Fibroblast of skin of right quadriceps (primary cell): ENCODE data around the gene KISS1R.
"Not testable (repeated sequence)": the region's sequence is repeated elsewhere in the genome, so short reads cannot be mapped to it uniquely, and the experiment has no call there.

Source experiments
- DNase-seq: peaks from one replicate; pipeline ENCODE4 v3.0.0-alpha.2; 2013

The KISS1R gene

GRCh38 chr19:882871-883497, 34.1 kb upstream of the KISS1R start:
- no peak for DNase-seq

- DNase-seq: no peak
Measured at GRCh38 chr19:883661-884211, 33.4 kb upstream of the KISS1R start.

GRCh38 chr19:884420-885211, 32.5 kb upstream of the KISS1R start:
- no peak for DNase-seq

- DNase-seq: no peak
Measured at GRCh38 chr19:885536-886224, 31.5 kb upstream of the KISS1R start.

GRCh38 chr19:887072-887471, 30.1 kb upstream of the KISS1R start:
- DNase-seq: peak; percentile 47

- DNase-seq: no peak
Measured at GRCh38 chr19:887599-887998, 29.5 kb upstream of the KISS1R start.

- DNase-seq: no peak
Measured at GRCh38 chr19:888581-889385, 28.4 kb upstream of the KISS1R start.

GRCh38 chr19:889662-890295, 27.4 kb upstream of the KISS1R start:
- DNase-seq: no peak

- DNase-seq: no peak
Measured at GRCh38 chr19:890831-891230, 26.3 kb upstream of the KISS1R start.

GRCh38 chr19:891421-892200, 25.5 kb upstream of the KISS1R start:
- DNase-seq: not testable (repeated sequence)

GRCh38 chr19:892243-892893, 24.8 kb upstream of the KISS1R start:
- DNase-seq: no peak

GRCh38 chr19:892894-893689, 24.0 kb upstream of the KISS1R start, which contains the start of the genes MED16 and RNU6-9:
Gene MED16 (minus strand): TSS chr19:893187. CDS start chr19:891131, 2,056 bp downstream.
Gene RNU6-9 (plus strand): TSS chr19:893484.
- peak; percentile 92 for DNase-seq

- DNase-seq: no peak
Measured at GRCh38 chr19:896434-896833, 20.7 kb upstream of the KISS1R start.

GRCh38 chr19:896999-897398, 20.1 kb upstream of the KISS1R start:
- no peak for DNase-seq

- DNase-seq: no peak
Measured at GRCh38 chr19:897442-898039, 19.6 kb upstream of the KISS1R start.

- no peak for DNase-seq
Measured at GRCh38 chr19:898663-899062, 18.5 kb upstream of the KISS1R start.

GRCh38 chr19:899336-900042, 17.6 kb upstream of the KISS1R start:
- DNase-seq: no peak

- no peak for DNase-seq
Measured at GRCh38 chr19:900043-900301, 17.2 kb upstream of the KISS1R start.
